Measurements from ENCODE around the gene WDFY4.

Gene WDFY4

GRCh38 chr10:48792121-48792520, 107.4 kb downstream of the WDFY4 start:
- no peak for DNase-seq (ENCODE audit: low read depth in 2 of 3, low spot score in 1 of 3)

DNA sequence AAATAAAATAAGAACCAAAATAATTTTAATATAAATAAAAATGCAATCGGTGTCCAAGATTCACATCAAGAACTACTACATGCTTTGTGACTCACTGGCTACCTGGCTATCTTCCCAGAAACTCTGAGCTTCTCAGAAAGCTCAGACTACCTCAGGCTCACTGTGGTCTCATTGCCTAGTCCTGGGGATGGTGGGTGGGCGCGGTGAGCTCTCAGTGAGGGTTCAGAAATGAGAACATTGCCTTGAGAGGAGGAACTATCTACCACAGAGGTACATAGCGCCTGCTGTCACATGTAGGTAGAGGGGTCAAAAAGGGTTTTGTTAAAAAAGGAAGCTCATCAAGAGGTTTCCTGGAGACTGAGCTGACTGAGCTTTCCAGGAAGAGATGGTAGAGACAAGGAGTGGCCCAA, 108.0 kb downstream of the WDFY4 start:
- DNase-seq (ENCODE audit: low read depth in 2 of 3, low spot score in 1 of 3) = no peak

- DNase-seq (ENCODE audit: low read depth in 2 of 3, low spot score in 1 of 3) = no peak
Measured at GRCh38 chr10:48794074-48794473, 109.4 kb downstream of the WDFY4 start.

- DNase-seq (ENCODE audit: low read depth in 2 of 3, low spot score in 1 of 3) = no peak
Measured at GRCh38 chr10:48796713-48797245, 112.1 kb downstream of the WDFY4 start.

DNA sequence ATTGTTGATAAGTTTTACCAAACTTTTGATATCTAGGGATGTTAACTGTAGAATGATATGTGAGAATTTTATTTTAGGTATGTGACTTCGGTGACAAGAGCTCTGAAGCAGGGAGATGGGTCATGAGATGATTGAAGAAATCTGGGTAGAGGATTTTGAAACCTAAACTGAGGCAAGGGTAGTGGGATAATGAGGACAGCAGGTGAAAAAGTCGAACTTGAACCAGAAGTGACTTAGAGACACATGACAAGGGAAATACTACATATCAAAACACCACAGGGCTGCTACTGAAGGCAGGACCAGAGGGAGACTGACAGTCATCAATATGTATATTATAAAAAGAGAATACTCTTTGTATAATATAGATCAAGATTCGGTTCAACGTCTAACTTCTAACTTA, 113.2 kb downstream of the WDFY4 start:
- no peak for DNase-seq (ENCODE audit: low read depth in 2 of 3, low spot score in 1 of 3)

GRCh38 chr10:48798481-48799254, 114.0 kb downstream of the WDFY4 start:
- no peak for DNase-seq (ENCODE audit: low read depth in 2 of 3, low spot score in 1 of 3)

GRCh38 chr10:48799341-48800006, 114.8 kb downstream of the WDFY4 start:
- DNase-seq (ENCODE audit: low read depth in 2 of 3, low spot score in 1 of 3) = no peak

DNA sequence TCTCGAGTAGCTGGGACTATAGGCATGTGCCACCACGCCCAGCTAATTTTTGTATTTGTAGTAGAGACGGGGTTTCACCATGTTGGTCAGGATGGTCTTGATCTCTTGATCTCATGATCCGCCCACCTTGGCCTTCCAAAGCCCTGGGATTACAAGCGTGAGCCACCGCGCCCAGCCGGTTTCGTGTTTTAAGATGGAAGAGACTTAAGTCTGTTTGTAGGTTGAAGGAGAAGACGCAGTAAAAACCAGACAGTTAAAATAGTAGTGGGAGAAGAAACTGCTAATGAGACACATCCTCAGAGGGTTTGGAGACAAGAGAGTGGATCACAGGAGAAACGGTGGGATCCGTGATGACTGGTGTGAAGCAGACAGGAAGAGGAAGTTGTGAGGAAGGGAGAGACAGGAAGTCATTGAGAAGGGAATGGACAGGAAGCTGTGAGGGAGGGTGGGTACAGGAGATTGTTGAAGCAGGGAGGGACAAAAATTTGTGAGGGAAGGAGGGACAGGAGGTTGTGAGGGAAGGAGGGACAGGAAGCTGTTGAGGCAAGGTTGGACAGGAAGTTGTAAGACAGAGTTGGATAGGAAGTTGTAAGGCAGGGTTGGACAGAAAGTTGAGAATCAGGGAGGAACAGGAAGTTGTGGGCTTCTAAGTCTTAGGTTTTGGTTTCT, 115.5 kb downstream of the WDFY4 start:
- no peak for DNase-seq (ENCODE audit: low read depth in 2 of 3, low spot score in 1 of 3)

DNA sequence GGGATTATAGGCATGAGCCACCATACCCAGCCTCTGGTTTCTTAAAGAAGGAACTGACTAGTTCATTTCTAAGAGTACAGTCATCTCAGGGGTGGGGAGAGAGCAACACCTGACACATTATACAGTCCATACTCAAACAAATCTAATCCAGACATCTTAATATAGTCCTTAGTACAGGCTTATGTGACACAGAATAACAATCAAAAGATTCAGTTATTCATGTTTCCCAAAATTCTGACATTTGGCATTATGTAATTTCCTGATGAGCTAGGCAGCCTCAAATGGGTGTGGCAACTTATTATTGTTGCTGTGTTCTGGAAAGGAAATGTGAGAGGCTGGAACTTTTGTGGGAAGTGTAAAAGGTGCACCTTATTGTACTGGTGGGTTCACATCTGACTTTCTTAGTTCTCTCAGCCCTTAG, 116.3 kb downstream of the WDFY4 start:
- DNase-seq (ENCODE audit: low read depth in 2 of 3, low spot score in 1 of 3) = no peak

- DNase-seq (ENCODE audit: low read depth in 2 of 3, low spot score in 1 of 3) = no peak
Measured at GRCh38 chr10:48802611-48803071, 118.0 kb downstream of the WDFY4 start.

- DNase-seq (ENCODE audit: low read depth in 2 of 3, low spot score in 1 of 3) = no peak
Measured at GRCh38 chr10:48803801-48804584, 119.3 kb downstream of the WDFY4 start.

DNA sequence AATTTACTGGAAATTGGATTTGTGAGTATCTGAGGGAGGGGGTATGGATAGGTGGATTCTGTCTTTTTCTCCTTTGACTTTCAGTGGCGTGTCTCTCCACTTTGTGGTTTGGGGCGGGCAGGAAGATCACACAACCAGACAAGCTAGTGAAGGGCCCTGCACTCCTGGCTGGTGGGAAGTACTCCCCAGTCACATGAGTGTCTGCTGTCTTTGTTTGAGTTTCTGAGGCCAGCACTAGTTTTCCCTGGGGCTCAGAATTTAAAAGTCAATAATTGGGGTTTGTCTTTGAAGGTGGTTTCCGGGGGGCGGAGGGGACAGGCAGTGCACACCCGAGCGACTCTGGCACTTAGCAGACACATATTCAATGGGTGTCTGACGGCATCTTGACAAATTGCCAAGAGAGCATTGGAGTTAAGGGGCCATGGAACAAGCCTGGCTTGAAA, 120.1 kb downstream of the WDFY4 start:
- DNase-seq (ENCODE audit: low read depth in 2 of 3, low spot score in 1 of 3) = no peak

GRCh38 chr10:48805411-48805810, 120.7 kb downstream of the WDFY4 start:
- no peak for DNase-seq (ENCODE audit: low read depth in 2 of 3, low spot score in 1 of 3)

GRCh38 chr10:48805848-48806247, 121.2 kb downstream of the WDFY4 start:
- DNase-seq (ENCODE audit: low read depth in 2 of 3, low spot score in 1 of 3) = no peak

GRCh38 chr10:48806342-48806741, 121.7 kb downstream of the WDFY4 start:
- DNase-seq (ENCODE audit: low read depth in 2 of 3, low spot score in 1 of 3) = no peak

GRCh38 chr10:48807791-48808470, 123.3 kb downstream of the WDFY4 start:
- no peak for DNase-seq (ENCODE audit: low read depth in 2 of 3, low spot score in 1 of 3)

- DNase-seq (ENCODE audit: low read depth in 2 of 3, low spot score in 1 of 3) = no peak
Measured at GRCh38 chr10:48809261-48809660, 124.6 kb downstream of the WDFY4 start.

GRCh38 chr10:48811461-48811860, 126.8 kb downstream of the WDFY4 start:
- no peak for DNase-seq (ENCODE audit: low read depth in 2 of 3, low spot score in 1 of 3)

DNA sequence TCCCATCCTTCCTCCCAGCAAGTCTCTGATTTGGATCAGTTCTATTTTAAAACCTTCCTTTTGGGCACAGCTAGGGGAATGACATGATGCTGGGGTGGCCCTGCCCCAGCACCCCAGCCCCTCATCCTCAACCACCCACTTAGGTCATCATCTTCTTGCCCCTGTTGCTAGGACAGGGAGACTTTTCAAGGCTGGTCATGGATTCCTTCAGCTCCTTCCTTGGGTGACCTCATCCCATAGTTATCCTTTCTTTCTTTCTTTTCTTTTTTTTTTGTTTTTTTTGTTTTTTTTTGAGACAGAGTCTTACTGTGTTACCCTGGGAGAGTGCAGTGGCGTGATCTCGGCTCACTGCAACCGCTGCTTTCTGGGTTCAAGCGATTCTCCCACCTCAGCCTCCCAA, 127.2 kb downstream of the WDFY4 start:
- DNase-seq (ENCODE audit: low read depth in 2 of 3, low spot score in 1 of 3) = no peak

GRCh38 chr10:48813291-48813690, 128.6 kb downstream of the WDFY4 start:
- DNase-seq (ENCODE audit: low read depth in 2 of 3, low spot score in 1 of 3) = no peak
